Mesothelial cell of epicardium (in vitro differentiated cells): ENCODE measurements around the gene SYNE1. TPM values are rescaled to one million over a fixed set of nuclear protein-coding genes. Genes with fewer than 3 reads are reported as not detected.

Experiments used
- DNase-seq, 2 experiments: peaks; one replicate each; pipeline ENCODE4 v3.0.0; 2021; ENCODE audit warnings: low spot score in 2 of 2; ENCODE audit not compliant: unreplicated experiment in 2 of 2
- H3K27ac Mint-ChIP-seq: 2 replicates; pipeline ENCODE4 v1.8.0; 2021; ENCODE audit warnings: mixed read lengths
- H3K27me3 Mint-ChIP-seq: 2 replicates; pipeline ENCODE4 v1.8.0; 2021; ENCODE audit warnings: low read depth, mixed read lengths
- H3K36me3 Mint-ChIP-seq: 2 replicates; pipeline ENCODE4 v1.8.0; 2021; ENCODE audit warnings: mixed read lengths
- H3K4me1 Mint-ChIP-seq: 2 replicates; pipeline ENCODE4 v1.8.0; 2021; ENCODE audit warnings: mixed read lengths
- H3K4me3 Mint-ChIP-seq: 2 replicates; pipeline ENCODE4 v1.8.0; 2021; ENCODE audit warnings: mild to moderate bottlenecking, moderate library complexity, mixed read lengths
- H3K9me3 Mint-ChIP-seq: 2 replicates; pipeline ENCODE4 v1.8.0; 2021; ENCODE audit warnings: mixed read lengths
- CTCF ChIP-seq: fragments of 200-600 bp; sonication (generic); IDR thresholded peaks from one replicate; pipeline ENCODE4 v1.5.0; 2021; ENCODE audit warnings: antibody characterized with exemption; ENCODE audit not compliant: unreplicated experiment
- total RNA-seq: library from RNA; stranded (reverse); gene quantifications from 3 replicates; pipeline ENCODE4 v1.2.1, GENCODE V29; 2021

SYNE1 gene
- total RNA-seq, 1 donor from 2014 or later = 60.5 TPM

GRCh38 chr6:152404936-152405595 lies 232.1 kb downstream of the SYNE1 start:
- peaks cover 4% of the 10 kb centered on the region for H3K4me1 Mint-ChIP-seq
- no peak overlapping the region for H3K4me3 Mint-ChIP-seq
- TF ChIP-seq CTCF = no peak
- no peaks in the 10 kb centered on the region for H3K36me3 Mint-ChIP-seq
- no peaks in the 10 kb centered on the region for H3K27me3 Mint-ChIP-seq
- no peak overlapping the region for H3K27ac Mint-ChIP-seq
- DNase-seq = no peak
- H3K9me3 Mint-ChIP-seq = no peaks in the 10 kb centered on the region

- Mint-ChIP-seq H3K27me3 (no peaks in the 10 kb centered on the region), H3K4me1 (peaks cover 4% of the 10 kb centered on the region), H3K4me3 (no peak overlapping the region), H3K9me3 (no peaks in the 10 kb centered on the region), H3K27ac (no peak overlapping the region), H3K36me3 (no peaks in the 10 kb centered on the region)
- no peak for TF ChIP-seq CTCF
- no peak for DNase-seq
Observed at GRCh38 chr6:152404086-152404857, 232.9 kb downstream of the SYNE1 start.

- Mint-ChIP-seq H3K36me3 (no peaks in the 10 kb centered on the region), H3K27me3 (no peaks in the 10 kb centered on the region), H3K27ac (no peak overlapping the region), H3K4me1 (peaks cover 4% of the 10 kb centered on the region), H3K9me3 (no peaks in the 10 kb centered on the region), H3K4me3 (no peak overlapping the region)
- DNase-seq = no peak
- TF ChIP-seq CTCF = no peak
Observed at GRCh38 chr6:152402791-152403190, 234.4 kb downstream of the SYNE1 start.

- Mint-ChIP-seq H3K4me1 (peaks cover 4% of the 10 kb centered on the region), H3K27me3 (no peaks in the 10 kb centered on the region), H3K27ac (no peak overlapping the region), H3K36me3 (no peaks in the 10 kb centered on the region), H3K9me3 (no peaks in the 10 kb centered on the region), H3K4me3 (no peak overlapping the region)
- DNase-seq = no peak
- TF ChIP-seq CTCF = no peak
Observed at GRCh38 chr6:152401978-152402377, 235.2 kb downstream of the SYNE1 start.

- H3K4me3 Mint-ChIP-seq = no peak overlapping the region
- TF ChIP-seq CTCF = no peak
- no peak for DNase-seq
- no peaks in the 10 kb centered on the region for H3K36me3 Mint-ChIP-seq
- peaks cover under 1% of the 10 kb centered on the region for H3K9me3 Mint-ChIP-seq
- peaks cover 4% of the 10 kb centered on the region for H3K4me1 Mint-ChIP-seq
- H3K27me3 Mint-ChIP-seq = no peaks in the 10 kb centered on the region
- H3K27ac Mint-ChIP-seq = no peak overlapping the region
Observed at GRCh38 chr6:152399399-152399798, 237.8 kb downstream of the SYNE1 start.
